ENCODE results near the gene MYO5A.
A peak's percentile ranks its signal among the peaks of the same experiment; 100 is the strongest.
"Not testable (repeated sequence)": the region's sequence is repeated elsewhere in the genome, so short reads cannot be mapped to it uniquely, and the experiment has no call there.

Gene MYO5A

GRCh38 chr15:52288986-52289385, 239.7 kb downstream of the MYO5A start:
- no peak for DNase-seq (ENCODE audit: low spot score)

GRCh38 chr15:52288051-52288942, 240.4 kb downstream of the MYO5A start:
- no peak for DNase-seq (ENCODE audit: low spot score)

DNA sequence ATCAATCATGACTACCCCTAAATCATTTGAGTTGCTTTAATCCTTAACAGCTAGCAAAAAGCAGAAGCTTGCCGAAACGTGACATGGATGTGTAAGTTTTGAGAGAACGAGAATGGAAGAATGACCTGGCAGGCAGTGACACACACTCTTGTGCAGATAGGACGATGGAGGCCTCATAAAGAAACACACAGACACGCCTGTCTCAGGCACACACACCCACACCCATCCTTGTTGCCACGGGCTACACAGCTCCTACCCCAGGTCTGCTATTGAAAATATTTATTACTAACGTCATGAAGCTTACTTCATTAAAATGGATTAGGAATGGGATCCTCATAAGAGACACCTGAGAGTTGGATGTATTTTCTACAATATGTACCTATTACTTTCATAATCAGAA, 241.6 kb downstream of the MYO5A start:
- no peak for DNase-seq (ENCODE audit: low spot score)

DNA sequence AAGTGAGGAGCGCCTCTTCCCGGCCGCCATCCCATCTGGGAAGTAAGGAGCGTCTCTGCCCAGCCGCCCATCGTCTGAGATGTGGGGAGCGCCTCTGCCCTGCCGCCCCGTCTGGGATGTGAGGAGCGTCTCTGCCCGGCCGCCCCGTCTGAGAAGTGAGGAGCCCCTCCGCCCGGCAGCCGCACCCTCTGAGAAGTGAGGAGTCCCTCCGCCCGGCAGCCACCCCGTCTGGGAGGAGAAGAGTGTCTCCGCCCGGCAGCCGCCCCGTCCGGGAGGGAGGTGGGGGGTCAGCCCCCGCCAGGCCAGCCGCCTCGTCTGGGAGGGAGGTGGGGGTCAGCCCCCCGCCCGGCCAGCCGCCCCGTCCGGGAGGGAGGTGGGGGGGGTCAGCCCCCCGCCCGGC, 242.7 kb downstream of the MYO5A start:
- DNase-seq (ENCODE audit: low spot score) = not testable (repeated sequence)

GRCh38 chr15:52284164-52284563, 244.5 kb downstream of the MYO5A start:
- no peak for DNase-seq (ENCODE audit: low spot score)

DNA sequence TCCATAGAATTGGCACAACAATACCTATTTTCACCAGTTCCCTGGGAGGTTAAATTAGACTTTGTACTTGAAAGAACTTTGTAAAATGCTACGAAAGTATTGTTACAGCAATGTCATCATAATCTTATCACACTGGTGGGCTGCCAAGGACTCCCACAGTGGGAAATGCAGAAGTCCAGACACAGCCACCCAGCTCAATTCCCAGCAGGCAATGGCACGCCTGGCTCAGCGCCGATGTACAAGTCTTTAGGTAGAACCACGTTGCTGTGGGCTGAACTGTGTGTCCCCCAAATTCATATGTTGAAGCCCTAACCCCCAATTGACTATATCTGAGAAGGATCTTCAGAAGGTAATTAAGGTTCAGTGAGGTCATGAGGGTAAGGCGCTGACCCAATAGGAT, 245.4 kb downstream of the MYO5A start:
- DNase-seq (ENCODE audit: low spot score) = no peak

DNA sequence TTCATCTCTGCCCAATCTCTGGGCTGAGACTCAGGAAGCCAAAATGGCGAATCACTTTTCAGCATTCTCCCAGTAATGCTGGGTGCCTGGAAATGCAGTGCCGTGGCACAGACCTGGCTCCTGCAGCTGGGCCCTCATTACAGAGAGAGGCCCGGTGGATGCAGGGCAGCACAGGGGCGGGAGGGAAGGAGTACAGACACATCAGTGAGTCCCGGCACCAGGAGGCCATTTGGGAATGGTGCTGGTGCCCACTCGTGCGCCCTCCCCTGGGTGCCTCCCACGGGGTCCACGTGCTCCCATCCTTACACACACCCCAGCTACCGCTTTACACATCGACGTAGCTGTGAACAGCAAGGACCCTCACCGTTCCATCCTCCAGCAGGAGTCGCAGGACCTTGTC, 246.3 kb downstream of the MYO5A start:
- no peak for DNase-seq (ENCODE audit: low spot score)

- no peak for DNase-seq (ENCODE audit: low spot score)
Observed at GRCh38 chr15:52281085-52282035, 247.3 kb downstream of the MYO5A start.

GRCh38 chr15:52280326-52281084, 248.2 kb downstream of the MYO5A start:
- DNase-seq (ENCODE audit: low spot score) = no peak

DNA sequence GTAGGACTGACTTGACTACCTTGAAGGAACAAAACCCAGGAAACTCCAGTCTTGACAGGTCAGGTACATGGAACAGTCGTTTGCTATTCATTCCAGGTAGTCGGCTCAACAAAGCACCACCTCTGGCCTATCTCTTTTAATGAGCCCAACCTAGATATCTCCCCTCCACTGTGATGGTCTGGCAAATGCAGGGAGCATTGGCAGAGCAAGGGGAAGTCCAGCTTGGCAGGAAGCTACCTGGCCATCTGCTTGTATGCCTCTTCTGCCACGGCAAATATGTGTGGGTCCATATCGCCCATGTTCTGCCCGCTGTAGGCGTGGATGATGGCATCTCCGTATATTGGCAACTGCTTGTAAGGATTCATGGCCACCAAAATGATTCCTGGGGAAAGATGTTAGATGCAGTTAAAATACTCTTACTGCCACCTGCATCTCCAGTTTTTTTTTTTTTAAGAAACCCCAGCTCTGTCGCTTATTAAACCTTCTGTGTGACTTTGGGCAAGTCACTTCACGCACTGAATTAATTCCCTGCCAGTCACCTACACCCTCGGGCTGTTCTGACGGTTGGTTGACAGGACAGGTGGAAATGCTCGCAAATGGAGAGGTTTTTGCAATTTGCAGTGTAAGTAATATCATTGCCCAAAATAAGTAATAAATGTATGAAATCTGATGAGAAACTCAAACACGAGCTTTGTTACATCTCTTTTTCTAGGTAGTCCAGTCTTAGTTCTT, 249.9 kb downstream of the MYO5A start:
- DNase-seq (ENCODE audit: low spot score) = no peak

DNA sequence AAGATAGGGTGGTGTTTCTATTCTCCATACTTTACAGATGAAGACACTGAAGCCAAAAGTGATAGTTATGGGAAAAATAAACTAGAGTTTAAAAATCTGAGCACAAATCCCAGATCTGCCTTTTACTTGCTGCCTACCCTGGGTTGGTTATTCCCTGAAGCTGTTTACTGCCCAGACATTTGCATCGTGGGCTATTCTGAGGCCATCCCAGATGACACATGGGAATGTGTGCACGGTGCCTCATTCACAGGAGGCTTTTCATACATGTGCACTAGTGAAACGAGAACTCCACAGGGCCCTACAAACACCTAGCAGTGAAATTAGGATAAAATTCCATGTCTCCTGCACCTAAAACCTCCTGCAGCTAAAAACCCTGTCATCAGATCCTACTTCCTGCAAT, 250.5 kb downstream of the MYO5A start:
- DNase-seq (ENCODE audit: low spot score) = no peak

DNA sequence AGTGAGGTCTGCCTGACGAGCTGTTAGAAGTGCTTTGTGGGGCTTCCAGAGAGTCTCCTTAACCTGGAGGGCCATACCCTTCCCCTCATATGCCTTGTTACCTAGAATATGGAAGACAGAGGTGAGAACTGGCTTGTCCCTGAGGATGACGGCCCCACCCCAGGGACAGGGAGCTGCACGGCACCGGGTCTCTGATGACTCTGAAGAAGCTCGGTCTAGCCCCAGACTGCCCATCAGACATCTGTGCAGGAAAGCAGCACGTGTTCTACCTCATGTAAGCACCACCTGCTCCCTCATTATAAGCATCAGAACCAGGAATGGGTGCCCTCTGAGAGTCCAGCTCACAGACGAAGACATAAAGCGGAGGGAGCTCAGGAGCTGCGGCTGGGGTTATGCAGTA, 251.1 kb downstream of the MYO5A start:
- no peak for DNase-seq (ENCODE audit: low spot score)

DNA sequence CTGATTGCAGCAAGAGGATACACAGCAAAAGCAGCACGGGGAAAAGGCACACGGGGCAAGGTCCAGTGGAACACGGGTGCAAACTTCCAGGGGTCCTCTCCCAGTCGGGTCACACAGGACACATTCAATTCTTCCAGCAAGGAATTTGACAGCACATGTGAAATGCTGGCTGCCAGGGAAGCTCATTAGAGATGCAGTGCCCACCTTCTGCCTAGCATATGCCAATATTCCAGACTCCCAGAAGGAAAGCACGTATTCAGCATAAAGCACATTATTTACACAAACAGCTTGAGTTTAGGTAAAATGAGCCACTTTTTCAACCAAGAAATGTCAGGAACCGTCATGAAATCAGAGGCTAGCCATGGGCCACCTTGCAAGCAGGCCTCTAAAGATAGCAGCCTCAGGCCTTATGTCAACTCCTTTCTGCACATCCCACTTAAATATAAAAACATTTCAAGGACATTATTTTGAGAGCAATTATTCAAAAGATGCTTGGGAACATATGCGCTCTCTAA, 252.4 kb downstream of the MYO5A start:
- no peak for DNase-seq (ENCODE audit: low spot score)

DNA sequence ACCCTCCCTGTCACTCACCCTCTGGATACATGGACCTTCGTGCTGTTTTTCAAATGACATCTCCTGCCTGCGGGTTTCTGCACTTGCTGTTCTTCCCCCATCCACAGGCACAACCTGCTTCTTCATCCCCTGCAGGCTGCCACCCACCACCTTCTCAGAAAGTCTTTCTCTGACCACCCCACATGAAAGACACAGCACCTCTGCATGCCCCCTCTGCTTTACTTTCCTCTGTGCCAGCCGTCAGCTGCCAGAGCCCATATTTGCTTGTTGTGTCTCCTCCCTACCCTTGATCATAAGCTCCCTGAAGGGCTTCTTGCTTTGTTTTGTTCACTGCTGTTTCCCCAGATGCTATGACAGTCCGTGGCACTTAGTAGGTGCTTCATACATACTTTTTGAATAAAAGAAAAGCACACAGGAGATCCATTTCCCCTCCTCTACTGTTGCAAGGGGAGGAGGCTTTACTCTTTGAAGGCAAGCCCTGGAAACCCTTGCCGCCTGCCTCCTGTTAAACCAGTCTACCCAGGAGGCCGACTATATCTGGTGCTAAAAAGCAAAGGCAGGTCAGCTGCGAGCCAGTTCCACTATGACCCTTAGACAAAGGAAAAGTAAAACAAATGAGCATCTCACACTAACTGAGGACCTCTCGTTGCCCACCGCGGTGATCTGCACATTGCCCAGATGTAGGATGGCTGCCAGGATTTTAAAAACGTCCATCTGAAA, 265.0 kb downstream of the MYO5A start:
- no peak for DNase-seq (ENCODE audit: low spot score)

GRCh38 chr15:52262364-52262763, 266.3 kb downstream of the MYO5A start:
- no peak for DNase-seq (ENCODE audit: low spot score)

DNA sequence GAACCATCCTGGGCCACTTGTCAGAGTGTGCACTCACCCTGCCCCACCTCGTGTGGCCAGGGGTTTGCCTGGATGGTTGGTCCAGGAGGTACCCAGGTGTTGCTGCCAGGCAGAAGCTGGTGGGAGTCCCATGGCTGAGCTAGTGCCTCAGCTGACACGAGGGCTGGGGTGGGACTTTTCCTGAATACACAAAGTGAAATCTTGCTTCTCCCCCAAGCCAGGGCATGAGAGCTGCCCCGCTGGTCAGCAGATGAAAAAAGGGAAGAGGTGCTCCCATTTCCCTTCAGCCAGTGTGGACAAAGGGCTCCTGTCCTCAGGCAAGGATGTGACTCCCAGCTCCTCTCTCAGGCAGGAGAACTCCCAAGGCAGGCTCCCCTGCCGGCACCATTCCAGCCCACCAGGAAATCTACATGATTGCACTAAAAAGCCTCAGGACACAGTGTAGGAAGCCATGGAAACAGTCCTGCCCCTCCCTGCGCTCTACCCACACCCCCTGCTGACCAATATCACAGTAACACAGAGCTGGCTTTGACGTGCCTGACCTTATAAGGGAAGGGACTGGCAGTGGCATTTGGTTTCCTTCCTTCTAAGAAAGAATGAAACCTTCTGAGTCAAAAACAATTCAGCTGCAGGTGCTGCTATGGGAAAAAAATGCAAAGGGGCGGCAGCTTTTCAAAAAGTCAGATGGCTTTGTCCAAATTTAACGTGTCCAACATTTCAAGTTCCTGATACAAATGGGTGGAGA, 267.0 kb downstream of the MYO5A start:
- DNase-seq (ENCODE audit: low spot score) = peak; percentile 71

DNA sequence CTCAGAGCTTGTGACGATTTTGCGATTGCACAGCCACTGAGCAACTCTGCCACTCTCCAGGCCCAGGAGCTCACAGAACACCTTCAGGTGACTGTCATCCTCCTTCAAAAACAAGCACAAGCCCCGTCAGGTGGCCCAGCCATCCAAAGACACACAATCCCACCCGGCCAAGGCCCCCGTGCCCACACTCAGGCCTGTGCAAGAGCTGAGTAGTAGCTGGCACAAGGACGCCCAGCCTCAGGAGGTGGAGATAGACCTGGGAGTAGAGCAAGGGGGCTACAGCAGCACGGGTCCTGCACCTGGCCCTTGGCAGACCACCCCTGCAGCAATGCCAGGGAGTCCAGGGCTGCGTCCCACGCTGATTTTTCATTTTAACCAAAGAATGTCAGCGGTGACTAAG, 267.7 kb downstream of the MYO5A start:
- no peak for DNase-seq (ENCODE audit: low spot score)

DNA sequence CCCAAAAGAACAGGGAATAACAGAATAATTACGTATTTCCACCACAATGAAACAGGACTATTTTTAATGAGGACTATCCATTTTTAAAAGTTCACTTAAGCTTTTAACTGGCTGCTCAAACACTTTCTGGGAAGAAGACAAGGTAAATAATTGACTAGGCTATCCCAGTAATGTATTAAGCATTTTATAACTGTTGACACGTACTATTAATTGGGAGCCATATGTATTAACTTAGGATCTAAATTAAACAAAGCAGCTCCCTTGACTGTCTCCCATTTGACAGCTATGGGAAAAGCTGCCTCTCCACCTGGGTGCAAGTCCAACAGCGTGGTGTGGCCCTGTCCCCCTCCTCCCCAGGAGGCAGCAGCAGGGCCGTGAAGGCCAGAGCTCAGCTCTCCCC, 269.2 kb downstream of the MYO5A start:
- no peak for DNase-seq (ENCODE audit: low spot score)

DNA sequence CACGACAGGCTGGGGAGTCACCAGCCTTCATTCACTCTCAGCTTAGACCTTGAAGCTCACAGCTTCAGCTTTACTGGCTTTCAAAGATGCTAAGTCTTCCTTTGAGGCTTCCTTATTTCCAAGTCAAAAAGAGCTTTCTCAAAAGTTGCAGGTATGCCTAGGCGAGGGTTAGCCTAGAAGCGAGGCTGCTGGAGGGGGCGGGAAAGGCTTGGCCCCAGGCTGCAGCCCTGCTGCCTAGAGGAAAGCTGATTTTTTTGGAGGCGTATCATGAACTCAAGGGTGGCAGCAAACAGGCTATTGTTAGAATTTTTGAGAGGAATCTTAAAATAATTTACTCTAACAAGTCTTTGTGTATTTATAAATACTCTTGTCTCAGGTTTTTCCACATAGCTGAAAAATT, 270.2 kb downstream of the MYO5A start:
- DNase-seq (ENCODE audit: low spot score) = no peak

- DNase-seq (ENCODE audit: low spot score) = no peak
Observed at GRCh38 chr15:52257734-52258062, 271.0 kb downstream of the MYO5A start.
